Duodenal mucosa (tissue), 2 donors: ENCODE measurements around the gene TNFRSF25.
"Not testable (repeated sequence)": the region's sequence is repeated elsewhere in the genome, so short reads cannot be mapped to it uniquely, and the experiment has no call there.

ENCODE experiments used
- H3K27ac ChIP-seq: one replicate; pipeline ENCODE4 v1.7.0; 2013; ENCODE audit warnings: low read depth, low read length
- H3K27me3 ChIP-seq, 2 donors: one replicate each; pipeline ENCODE4 v1.7.0; 2013; ENCODE audit warnings: low read length in 2 of 2, control low read depth in 1 of 2; ENCODE audit not compliant: insufficient read depth in 2 of 2, control insufficient read depth in 1 of 2
- H3K36me3 ChIP-seq, 2 donors: one replicate each; pipeline ENCODE4 v1.7.0; 2013; ENCODE audit warnings: low read length in 2 of 2, control low read depth in 1 of 2; ENCODE audit not compliant: insufficient read depth in 2 of 2, control insufficient read depth in 1 of 2
- H3K4me1 ChIP-seq, 2 donors: one replicate each; pipeline ENCODE4 v1.7.0; 2013; ENCODE audit warnings: low read length in 2 of 2, control low read depth in 1 of 2; ENCODE audit not compliant: insufficient read depth in 2 of 2, control insufficient read depth in 1 of 2
- H3K4me3 ChIP-seq, 2 donors: one replicate each; pipeline ENCODE4 v1.7.0; 2013; ENCODE audit warnings: low read length in 2 of 2, low read depth in 1 of 2
- H3K9ac ChIP-seq, 2 donors: one replicate each; pipeline ENCODE4 v1.7.0; 2013; ENCODE audit warnings: low read length in 2 of 2, low read depth in 1 of 2
- H3K9me3 ChIP-seq, 2 donors: one replicate each; pipeline ENCODE4 v1.7.0; 2013; ENCODE audit warnings: low read length in 2 of 2, control low read depth in 1 of 2; ENCODE audit not compliant: control insufficient read depth in 1 of 2

TNFRSF25 gene

GRCh38 chr1:6495540-6496364 is 29.8 kb upstream of the TNFRSF25 start:
- H3K27ac ChIP-seq = no peak overlapping the region
- no peak overlapping the region for H3K4me3 ChIP-seq
- no peaks in the 10 kb centered on the region for H3K36me3 ChIP-seq
- peaks cover 10 to 13% of the 10 kb centered on the region in 2 donors for H3K4me1 ChIP-seq
- no peak overlapping the region for H3K9ac ChIP-seq
- H3K9me3 ChIP-seq = no peaks in the 10 kb centered on the region
- peaks cover 22 to 23% of the 10 kb centered on the region in 2 donors for H3K27me3 ChIP-seq

DNA sequence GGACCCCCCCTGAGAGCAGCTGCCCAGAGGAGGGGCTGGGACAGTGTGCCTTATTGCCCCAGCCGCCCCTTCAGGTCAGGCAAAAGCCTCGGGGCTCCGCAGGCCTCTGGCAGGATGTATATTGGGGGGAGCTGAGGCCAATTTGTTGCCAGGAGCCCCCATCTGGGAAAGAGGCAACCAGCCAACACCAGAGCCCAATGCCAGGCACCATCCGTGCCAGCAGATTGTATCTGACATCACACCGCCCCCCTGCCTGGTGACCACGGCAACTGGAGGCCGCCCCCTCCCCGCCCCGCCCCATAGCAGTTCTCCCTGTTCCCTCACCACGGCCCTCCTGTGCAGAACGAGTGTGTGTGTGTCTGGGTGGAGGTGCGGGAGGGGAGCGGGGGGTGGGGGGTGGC is 29.1 kb upstream of the TNFRSF25 start:
- no peaks in the 10 kb centered on the region for H3K9me3 ChIP-seq
- H3K4me1 ChIP-seq = peaks cover 10 to 17% of the 10 kb centered on the region in 2 donors
- no peak overlapping the region for H3K4me3 ChIP-seq
- H3K27me3 ChIP-seq = peaks cover 22 to 23% of the 10 kb centered on the region in 2 donors
- H3K9ac ChIP-seq = no peak overlapping the region
- H3K27ac ChIP-seq = no peak overlapping the region
- H3K36me3 ChIP-seq = no peaks in the 10 kb centered on the region

DNA sequence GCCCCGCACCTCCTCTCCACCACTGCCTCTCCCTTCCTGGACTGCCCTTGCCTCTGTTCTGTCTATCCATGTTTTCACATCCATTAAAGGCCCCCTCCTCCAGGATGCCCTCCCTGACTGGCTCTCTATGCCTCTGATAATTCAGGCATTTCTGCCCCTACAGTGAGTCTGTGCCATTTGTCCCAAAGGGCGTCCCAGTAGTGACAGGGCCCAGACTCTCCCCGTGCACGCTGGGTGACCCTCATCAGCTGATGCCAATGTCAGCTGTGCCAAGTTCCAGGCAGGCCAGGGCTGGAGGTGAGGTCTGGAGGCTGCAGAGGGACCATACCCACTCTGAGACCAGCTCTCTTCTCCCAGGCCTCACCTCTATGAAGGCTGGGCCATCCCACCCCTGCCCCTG is 28.7 kb upstream of the TNFRSF25 start:
- Histone ChIP-seq H3K9ac (no peak overlapping the region), H3K27ac (no peak overlapping the region), H3K36me3 (no peaks in the 10 kb centered on the region), H3K9me3 (no peaks in the 10 kb centered on the region), H3K4me1 (peaks cover 10 to 20% of the 10 kb centered on the region in 2 donors), H3K27me3 (peaks cover 22 to 23% of the 10 kb centered on the region in 2 donors), H3K4me3 (no peak overlapping the region)

GRCh38 chr1:6493834-6494223 is 27.9 kb upstream of the TNFRSF25 start:
- not testable (repeated sequence) for H3K9ac ChIP-seq, H3K9me3 ChIP-seq, H3K36me3 ChIP-seq, H3K4me3 ChIP-seq, H3K27ac ChIP-seq
- H3K27me3 ChIP-seq = peaks cover 20 to 22% of the 10 kb centered on the region in 2 donors
- peaks cover 10 to 26% of the 10 kb centered on the region in 2 donors for H3K4me1 ChIP-seq

DNA sequence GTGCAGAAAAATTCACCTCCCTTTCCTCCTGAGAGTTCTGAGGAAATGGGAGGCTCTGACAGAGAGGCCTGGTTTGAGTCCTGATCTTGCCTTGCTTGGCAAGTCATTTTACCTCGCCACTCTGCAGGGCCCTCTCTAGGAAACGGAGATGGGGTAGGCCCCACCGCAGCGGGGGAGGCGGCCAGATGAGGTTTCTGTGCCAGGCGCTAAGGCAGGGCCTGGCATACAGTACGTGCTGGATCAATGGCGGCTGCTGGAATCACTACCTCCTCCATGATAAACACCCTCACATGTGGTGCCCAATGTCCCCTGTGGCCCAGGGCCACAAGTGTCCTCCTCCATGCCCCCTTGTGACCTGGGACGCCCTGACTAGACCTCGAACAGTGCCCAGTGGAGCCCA is 26.0 kb upstream of the TNFRSF25 start:
- peaks cover 7 to 23% of the 10 kb centered on the region in 2 donors for H3K4me1 ChIP-seq
- H3K9ac ChIP-seq = no peak overlapping the region
- H3K27me3 ChIP-seq = peaks cover 12 to 17% of the 10 kb centered on the region in 2 donors
- H3K9me3 ChIP-seq = no peaks in the 10 kb centered on the region
- no peaks in the 10 kb centered on the region for H3K36me3 ChIP-seq
- H3K4me3 ChIP-seq = no peak overlapping the region
- H3K27ac ChIP-seq = no peak overlapping the region

DNA sequence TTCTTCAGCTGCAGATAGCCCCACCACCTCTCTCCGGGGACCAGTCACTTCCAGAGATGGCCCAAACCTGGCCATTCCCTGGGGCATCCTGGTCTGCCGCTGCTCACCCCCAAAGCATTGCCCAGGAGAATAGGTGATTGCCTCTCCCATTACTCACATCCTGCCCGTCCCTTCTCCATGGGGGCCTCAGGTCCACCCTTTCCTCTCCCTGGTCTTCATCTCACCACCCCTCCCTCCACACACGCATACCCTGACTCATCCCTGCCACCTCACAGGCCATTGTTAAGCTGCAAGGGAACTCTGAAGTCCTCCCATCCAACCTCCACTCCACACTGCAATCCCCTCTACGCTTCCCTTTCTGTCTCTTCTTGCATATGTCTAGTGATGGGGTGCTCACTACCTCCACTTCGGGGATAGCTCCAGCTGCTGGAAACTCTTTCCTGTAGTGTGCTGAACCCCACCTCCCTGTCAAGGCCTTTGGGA is 25.5 kb upstream of the TNFRSF25 start, which contains the start of gene PLEKHG5:
PLEKHG5 (minus strand) TSS at position 188 of the 483 bp plus-strand sequence. CDS start 14,096 bp downstream, outside the sequence.
- H3K27me3 ChIP-seq = peaks cover 8 to 12% of the 10 kb centered on the region in 2 donors
- H3K9ac ChIP-seq = peak within 1 kb of the TSS; percentile 60 to 69
- H3K4me3 ChIP-seq = peak within 1 kb of the TSS; percentile 80 to 82
- H3K9me3 ChIP-seq = no peaks in the 10 kb centered on the region
- H3K36me3 ChIP-seq = no peaks in the 10 kb centered on the region
- peaks cover 7 to 23% of the 10 kb centered on the region in 2 donors for H3K4me1 ChIP-seq
- H3K27ac ChIP-seq = no peak within 1 kb of the TSS

GRCh38 chr1:6491081-6491449 is 25.1 kb upstream of the TNFRSF25 start:
- Histone ChIP-seq H3K27me3 (peaks cover 6 to 12% of the 10 kb centered on the region in 2 donors), H3K36me3 (no peaks in the 10 kb centered on the region), H3K9ac (peak overlapping the region; percentile 60 to 69), H3K4me1 (peaks cover 9 to 26% of the 10 kb centered on the region in 2 donors), H3K4me3 (peak overlapping the region; percentile 80 to 82), H3K9me3 (no peaks in the 10 kb centered on the region), H3K27ac (no peak overlapping the region)

GRCh38 chr1:6490181-6491080 is 24.5 kb upstream of the TNFRSF25 start:
- Histone ChIP-seq H3K36me3 (no peaks in the 10 kb centered on the region), H3K9me3 (no peaks in the 10 kb centered on the region), H3K4me1 (peaks cover 11 to 28% of the 10 kb centered on the region in 2 donors), H3K27ac (no peak overlapping the region), H3K4me3 (peak overlapping the region; percentile 80 to 82), H3K27me3 (peaks cover 4 to 10% of the 10 kb centered on the region in 2 donors), H3K9ac (peak overlapping the region; percentile 60 to 69)

DNA sequence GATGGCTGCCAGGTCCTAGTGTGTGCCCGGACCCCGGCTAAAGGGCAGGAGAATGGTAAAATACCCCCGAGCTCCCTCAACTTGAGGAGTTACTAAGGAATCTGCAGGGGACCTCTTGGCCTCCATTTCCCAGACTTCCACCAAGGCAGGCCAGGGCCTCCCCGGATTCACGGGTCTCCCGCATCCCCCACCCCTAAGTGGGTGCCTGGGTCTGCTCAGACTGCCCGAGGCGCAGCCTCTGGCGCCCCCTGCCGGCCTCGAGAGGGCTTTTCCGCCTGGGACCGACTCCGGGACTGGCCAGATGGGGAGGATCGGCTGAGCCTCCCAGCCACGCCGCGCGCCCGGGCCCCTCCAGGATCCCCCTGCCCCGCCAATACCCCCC is 23.8 kb upstream of the TNFRSF25 start:
- H3K9ac ChIP-seq = peak overlapping the region; percentile 57 to 69
- H3K36me3 ChIP-seq = no peaks in the 10 kb centered on the region
- H3K4me3 ChIP-seq = peak overlapping the region; percentile 80 to 82
- H3K4me1 ChIP-seq = peaks cover 11 to 28% of the 10 kb centered on the region in 2 donors
- no peaks in the 10 kb centered on the region for H3K9me3 ChIP-seq
- H3K27ac ChIP-seq = no peak overlapping the region
- H3K27me3 ChIP-seq = peaks cover 10 to 12% of the 10 kb centered on the region in 2 donors

- H3K9me3 ChIP-seq = no peaks in the 10 kb centered on the region
- peaks cover 13 to 16% of the 10 kb centered on the region in 2 donors for H3K27me3 ChIP-seq
- no peaks in the 10 kb centered on the region for H3K36me3 ChIP-seq
- no peak overlapping the region for H3K9ac ChIP-seq
- H3K4me3 ChIP-seq = no peak overlapping the region
- H3K4me1 ChIP-seq = peaks cover 11 to 28% of the 10 kb centered on the region in 2 donors
- no peak overlapping the region for H3K27ac ChIP-seq
Observed at GRCh38 chr1:6489383-6489765, 23.4 kb upstream of the TNFRSF25 start.
